ENCODE data around the gene WSCD2.
A peak's percentile ranks its signal among the peaks of the same experiment; 100 is the strongest.

The WSCD2 gene

DNA sequence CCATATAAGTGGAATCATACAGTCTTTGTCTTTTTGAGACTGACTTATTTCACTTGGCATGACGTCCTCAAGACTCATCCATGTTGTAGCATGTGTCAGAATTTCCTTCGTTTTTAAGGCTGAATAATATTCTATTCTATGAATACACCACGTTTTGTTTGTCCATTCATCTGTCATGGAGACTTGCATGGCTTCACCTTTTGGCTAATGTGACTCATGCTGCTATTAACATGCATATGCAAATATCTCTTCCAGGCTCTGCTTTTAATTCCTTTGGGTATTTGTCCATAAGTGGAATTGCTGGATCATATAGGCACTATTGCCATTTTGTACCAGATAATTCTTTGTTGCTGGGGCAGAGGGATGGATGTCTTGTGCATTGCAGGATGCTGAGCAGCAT, 19.6 kb upstream of the WSCD2 start:
- DNase-seq = no peak

DNA sequence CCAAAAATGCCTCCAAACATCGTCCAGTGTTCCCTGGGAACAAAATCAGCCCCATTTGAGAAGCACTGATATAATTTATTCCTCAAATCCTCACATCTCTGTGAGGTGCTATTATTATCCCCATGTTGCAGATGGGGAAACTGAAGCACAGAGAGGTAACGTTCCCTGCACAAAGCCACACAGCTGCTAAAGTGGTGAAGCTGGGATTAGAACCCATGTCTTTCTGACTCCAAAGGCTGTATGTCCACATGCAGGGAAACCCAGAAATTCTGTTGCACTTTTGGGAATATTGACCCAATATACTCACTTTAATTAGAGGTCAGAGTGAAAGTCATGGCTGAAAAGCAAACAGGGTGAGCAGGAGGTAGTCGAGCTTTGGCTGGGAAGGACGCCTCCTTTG, 19.1 kb upstream of the WSCD2 start:
- no peak for DNase-seq

DNA sequence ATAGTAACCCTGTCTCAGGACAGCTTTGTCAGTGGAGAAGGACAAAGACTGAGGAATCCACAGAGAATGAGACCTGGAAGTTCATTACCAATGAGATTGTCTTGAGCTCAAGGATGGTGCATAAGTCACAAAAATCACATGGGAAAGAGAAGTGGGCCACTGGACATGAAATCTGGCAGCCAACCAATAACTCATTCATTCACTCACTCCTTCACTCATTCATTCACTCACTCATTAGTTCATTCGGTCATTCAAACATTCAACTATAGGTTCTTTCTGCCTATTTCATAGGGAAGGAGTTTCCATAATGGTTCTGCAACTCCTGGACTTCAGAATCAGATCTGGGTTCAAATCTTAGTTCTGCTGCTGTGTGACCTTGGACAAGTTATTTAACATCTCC, 18.2 kb upstream of the WSCD2 start:
- DNase-seq = no peak

DNA sequence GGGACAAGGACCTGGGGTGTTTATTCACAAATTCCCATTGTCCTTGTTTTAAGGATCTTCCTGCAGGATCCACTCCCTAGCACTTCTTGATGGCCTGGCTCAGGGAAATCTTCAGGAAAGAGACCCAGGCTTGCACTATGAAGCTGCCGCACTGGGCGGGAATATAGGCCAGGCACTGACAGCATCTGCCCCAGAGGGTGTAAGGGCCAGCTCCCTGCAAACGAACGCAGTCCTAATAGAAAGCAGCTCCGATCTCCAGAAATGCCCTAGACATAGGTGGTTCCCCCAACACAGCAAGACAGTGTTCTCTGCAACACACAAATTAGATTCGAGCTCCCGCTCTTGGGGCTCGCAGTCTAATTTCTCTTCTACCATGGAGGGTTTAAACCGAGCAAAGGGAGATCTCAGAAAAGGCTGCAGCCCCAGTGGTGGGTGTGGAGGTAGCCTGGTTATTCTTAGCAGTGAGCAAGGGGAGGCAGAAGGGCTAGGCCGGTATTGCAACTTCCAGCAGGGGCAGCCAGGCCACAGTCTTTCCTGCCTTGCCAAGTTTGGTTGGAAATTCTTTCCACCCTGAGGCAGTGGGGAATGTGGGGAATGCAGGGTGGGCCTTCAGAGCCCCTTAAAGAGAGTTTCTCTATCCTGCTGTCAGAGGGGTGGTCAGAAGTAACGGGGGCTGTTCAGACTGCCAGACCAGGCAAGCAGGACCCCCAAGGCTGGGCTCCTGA, 16.1 kb upstream of the WSCD2 start:
- no peak for DNase-seq

DNA sequence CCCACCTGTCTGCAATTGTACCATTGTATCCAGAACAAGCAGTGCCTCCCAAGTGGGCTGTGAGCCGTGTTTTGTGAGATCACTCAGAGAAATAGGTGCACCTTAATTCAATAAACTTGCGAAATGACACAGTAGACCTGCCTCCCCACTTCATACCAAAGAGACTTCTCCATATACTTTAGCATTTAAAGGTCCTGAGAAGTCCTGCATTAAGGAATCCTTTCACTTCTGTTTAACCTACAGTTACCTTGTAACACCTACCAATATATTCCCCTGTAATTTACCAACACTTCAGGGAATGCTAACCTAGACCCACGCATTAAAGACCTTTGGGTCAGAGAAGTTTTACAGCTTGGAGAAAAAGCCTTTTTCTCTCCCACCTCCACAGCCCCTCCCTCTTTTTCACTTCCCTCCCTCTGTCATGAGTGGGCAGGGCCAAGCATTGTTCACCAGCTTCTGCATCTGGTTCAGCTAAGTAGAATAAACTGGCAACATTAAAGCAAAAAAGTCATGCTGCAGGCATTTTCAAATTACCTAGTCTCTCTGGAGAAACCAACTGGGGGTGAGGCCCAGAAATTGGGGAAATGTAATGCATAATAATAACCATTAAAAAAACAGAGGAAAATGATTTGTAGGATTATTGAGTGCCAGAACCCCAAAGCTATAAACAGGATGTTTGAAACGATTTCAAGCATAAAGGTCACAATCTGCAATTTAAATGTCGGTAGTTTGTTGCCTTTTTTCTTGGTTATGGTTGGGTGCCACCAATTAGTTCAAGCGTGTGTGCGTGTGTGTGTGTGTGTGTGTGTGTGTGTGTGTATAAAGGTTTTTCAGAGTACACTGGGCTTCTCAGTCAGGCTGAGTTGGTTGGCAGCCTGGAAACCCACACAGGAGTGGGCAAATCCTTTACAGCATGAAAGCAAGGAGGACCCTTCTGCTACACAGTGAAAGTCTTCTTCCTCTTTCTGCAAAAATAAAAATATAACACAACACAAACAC, 13.7 kb upstream of the WSCD2 start:
- peak; percentile 38 for DNase-seq

DNA sequence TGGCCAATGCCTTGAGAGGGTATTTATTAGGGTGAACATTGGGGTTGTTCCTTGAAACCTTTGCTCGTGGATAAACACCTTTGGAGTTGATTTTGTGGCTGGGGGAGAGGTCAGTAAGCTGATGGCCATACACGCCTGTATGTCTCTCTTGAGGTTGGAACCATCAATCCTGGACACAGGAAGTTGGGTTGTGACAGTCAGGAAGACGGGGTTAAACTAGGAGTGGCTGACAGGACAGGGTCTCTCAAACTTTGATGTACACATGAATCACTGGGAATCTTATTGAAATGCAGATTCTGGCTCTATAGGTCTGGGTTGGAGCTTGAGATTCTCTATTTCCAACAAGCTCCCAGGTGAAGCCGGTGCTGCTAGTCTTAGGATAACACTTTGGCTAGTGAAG, 12.8 kb upstream of the WSCD2 start:
- no peak for DNase-seq

DNA sequence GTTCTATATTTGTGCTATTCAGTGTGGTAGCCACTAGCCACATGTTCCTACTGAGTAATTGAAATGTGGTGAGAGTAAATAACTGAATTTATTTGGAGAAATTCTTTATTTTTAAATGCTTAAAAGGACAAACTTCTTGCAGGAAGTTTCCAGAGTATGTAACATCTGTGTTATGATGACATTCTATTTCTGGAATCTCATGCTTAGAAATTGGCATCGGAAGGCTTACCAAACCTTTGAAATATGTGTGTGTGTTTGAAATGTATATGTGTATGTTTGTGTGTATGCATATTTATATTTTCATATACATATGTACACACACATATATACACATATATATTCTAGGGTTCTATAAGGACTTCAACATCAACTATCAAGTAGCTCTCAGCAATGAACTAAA, 12.4 kb upstream of the WSCD2 start:
- DNase-seq = no peak

DNA sequence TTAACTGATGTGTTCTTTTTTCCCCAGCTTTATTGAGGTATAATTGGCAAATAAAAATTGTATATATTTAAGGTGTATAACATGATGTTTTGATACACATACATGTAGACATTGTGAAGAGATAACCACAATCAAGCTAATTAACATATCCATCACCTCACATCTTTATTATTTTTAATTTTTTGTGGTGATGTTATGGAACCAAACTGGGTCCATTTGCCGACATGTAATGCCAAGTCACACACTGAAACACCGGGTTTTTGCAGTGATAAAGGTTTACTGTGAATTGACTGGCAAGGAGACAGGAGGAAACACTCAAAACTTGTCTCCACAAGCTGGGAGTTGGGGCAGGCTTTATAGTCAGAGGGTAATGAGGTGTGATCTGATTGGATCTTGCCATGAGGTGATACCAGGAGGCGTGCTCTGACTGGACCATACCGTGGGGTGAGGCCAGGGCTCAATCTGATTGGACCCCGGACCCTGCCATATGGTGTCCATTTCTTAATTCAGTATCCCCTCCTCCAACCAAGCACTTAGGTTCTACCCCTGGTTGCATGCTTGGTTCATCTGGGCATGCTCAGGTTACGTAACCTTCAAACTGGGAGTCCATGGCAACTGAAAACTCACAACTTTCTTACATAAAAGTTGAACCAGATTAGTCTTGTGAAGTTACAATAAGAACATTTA, 11.8 kb upstream of the WSCD2 start:
- DNase-seq = peak; percentile 80

DNA sequence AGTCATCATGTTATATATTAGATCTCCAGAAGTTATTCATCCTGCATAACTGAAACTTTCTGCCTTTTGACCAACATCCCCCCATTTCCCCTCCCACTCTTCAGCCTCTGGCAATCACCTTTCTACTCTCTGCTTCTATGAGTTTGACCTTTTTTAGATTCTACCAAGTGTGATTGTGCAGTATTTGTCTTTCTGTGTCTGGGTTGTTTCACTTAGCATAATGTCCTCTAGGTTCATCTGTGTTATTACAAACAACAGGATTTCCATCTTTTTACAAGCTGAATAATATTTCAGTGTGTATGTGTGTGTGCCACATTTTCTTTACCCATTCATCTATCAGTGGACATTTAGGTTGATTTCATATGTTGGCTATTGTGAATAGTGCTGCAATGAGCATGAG, 11.2 kb upstream of the WSCD2 start:
- no peak for DNase-seq

DNA sequence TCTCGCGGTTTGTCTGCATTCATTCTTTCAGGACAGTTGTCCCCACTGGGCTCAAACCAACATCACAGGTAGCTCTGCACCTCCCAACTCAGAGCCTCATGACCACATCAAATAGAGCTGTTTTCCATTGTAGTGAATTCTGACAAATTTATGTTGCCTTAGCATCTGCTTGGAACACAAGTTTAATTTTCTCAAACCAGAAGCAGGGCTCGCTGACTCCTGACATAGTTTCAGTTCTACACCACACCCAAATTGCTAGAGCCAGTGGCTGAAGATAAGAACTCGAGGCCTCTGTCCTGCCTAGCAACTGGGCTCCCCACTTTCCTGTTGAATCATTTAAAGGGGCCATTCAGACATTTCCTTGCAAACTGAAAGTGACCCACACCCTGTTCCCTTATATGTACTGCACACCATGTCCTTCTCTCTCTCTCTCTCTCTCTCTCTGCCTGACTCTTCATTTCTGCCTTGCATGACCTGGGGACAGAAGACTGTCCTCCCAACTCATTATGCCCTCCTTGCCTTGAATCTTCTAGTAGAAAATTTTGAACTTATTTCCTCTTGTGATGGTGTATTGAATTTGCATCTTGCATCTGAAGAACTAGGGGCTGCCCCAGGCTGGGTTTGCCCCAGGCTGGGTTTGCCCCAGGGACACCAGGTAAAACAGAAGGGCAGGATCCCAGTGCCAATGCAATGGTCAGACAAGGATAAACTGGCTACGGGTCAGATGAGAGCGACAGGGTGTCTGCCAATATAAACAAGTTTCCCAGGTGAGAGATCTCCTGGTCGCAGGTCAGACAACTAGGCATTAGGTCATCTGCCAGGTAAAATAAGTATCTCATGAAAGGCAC, 9.7 kb upstream of the WSCD2 start:
- DNase-seq = peak; percentile 96

DNA sequence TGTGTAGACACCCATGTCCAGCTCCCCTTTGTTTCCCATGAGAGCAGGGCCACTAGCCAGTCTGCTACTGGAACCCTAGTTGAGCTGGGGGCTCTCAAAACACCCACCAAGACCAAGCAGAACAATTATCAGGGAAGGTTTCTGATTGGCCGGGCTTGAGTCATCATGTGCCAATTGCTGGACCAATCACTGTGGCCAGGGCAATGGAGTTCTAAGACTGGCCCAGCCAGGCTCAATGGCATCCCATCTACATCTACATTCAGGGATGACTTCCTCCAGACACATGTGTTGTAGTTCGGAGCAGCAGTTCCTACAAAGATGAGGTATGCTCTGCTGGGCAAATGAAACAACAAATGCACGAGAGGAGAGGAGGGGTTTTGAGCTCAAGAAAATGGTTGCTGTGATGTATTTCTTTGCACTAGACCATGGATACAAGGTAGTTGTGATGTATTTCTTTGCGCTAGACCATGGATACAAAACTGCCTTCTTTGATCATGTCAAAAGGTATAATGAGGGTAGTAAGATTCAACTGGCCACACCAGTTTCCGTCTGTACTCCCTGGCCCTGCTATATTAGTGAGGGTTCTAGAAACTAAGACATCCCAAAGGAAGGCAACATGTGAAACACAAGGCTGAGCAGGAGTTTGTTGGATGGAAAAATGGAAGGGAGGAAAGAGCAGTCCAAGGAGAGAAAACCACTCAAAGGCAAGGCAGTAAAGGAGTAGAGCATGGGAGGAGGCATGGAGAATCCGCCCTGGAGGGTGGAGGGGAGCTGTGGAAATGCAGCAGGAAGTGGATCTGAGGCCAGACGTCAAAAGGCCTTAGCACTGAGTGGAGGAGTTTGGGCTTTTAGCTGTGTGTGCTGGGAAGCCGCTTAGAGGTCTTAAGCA, 8.9 kb upstream of the WSCD2 start:
- DNase-seq = no peak

DNA sequence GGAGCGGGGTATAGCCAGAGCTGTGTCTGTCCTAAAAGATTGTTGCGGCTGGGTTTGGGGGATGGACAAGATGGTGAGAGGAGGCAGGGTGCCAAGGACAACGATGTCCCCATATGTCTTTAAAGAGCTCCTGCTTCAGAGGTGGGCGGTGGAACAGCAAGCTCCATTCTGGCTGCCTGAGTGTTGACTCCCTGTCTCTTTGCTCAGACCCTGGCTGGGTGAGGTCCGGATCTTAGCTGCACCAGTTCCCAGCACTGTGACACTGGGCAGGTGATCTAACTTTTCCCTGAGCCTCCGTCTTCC, 8.3 kb upstream of the WSCD2 start:
- no peak for DNase-seq

DNA sequence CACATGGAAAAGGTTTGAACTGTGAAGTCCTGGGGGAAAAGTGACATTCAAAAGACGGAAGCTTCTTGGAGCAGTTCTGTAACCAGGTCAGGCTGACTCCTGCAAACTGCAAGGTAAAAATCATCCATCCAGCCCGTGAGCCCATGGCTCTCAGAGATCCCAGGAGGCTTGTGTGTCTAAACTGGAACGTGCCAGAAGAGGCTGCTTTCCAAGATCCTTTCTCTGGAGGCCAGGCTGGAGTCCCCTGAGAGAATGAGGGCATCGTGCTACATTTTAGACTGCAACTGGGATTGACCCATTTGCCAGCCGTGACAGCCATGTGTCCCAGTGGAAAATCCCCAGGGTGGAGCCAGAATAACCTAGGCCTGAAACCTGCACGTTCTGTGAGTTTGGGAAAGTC, 7.8 kb upstream of the WSCD2 start:
- DNase-seq = no peak

DNA sequence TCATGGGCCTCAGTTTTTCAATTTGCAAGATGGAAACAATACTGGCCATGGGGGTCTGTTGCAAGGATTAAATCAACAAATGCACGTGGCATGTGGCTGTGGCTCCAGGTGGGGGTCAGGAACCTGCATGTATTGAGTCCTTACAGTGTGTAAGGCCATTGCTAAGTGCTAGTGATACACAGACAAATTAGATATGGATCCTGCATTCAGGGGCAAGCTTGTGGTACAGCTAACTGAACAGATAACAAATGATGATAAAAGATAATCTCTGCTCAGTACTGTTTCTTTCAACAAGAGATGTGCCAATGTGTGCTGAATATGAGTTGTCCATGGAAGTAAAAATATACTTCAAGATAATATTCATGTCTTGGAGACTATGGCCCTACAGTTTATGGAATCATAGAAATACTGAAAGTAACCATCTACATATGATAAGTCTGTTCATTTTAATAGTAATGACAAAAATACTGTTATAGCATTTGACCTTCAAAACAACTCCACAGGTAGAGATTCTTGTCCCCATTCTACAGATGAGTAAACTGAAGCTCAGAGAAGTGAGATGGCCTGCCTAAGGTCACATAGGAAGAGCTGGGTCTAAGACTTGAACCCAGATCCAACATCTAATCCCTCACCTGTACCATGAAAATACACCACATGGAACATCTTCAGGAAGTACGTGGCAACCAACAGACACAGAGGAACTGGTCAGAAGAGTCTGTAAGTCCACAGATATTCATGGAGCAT, 7.2 kb upstream of the WSCD2 start:
- peak; percentile 55 for DNase-seq

DNA sequence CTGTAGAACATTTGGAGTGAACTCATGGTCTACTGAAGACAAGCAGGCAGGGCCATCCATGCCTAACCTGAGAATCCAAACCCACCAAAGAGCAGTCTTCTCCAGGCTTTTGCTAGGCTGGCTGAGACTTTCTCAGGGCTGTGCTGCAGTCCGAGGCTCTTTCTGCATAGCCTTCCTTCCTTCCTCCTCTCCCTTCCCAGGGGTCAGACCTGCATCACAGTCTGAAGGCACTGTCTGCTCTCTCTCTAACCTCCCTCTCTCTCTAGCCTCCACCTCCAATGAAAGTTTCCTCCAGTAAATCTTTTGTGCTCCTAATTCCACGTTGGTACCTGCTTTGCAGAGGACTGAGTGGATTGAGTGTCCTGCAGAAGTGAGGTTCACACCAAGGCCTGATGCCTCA, 6.4 kb upstream of the WSCD2 start:
- no peak for DNase-seq

DNA sequence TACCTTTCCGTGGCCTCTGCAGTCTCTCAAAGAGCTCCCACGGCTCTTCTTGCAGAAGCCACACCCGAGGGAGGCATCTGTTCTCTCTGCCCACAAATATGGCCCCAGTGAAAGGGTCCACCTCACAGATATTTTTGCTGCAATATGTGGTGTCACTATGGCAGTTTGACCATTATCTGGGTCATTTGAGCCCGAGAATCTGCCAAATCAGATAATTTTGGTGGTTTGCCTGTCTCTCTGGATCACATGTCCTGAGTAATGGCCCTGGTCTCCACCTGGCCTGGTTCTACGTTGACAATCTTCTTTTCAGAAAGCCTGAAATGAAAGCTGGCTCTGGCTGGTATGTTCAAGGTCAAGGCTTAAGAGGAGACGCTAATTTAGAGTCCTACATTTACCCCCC, 5.7 kb upstream of the WSCD2 start:
- DNase-seq = peak; percentile 79

DNA sequence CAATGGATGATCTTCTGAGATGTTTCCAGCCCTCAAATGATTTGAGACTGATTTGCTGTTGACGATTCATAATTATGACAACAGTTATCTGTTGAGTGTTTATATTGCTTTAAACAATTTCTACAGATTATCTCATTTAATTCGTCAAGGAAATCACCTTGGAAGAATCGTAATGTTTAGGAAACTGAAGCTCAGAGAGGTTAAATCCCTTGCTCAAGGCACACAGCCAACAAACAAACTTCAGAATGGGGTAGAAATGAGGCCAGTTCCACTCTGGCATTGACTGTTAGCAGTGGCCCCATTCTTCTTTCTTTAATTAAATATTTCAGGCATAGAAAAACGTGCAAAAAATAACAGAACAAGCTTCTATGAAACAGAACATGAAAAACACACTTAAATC, 4.0 kb upstream of the WSCD2 start:
- no peak for DNase-seq

DNA sequence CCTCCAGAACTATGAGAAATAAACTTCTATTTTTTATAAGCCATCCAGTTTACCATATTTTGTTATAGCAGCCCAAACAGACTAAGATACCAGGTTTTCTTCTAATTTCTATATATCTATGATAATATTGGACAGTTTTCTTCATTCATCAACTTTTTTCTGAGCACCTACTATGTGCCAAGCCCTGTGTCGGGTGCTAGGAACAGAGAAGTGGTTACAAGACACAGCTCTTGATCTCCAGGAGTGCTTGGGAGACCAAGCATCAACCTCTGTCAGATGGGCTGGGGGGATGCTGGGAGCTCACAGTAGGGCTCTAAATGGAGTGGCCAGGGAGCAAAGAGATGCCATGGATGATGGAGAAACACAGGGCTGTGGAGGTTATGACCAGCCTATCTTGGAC, 2.9 kb upstream of the WSCD2 start:
- DNase-seq = no peak

DNA sequence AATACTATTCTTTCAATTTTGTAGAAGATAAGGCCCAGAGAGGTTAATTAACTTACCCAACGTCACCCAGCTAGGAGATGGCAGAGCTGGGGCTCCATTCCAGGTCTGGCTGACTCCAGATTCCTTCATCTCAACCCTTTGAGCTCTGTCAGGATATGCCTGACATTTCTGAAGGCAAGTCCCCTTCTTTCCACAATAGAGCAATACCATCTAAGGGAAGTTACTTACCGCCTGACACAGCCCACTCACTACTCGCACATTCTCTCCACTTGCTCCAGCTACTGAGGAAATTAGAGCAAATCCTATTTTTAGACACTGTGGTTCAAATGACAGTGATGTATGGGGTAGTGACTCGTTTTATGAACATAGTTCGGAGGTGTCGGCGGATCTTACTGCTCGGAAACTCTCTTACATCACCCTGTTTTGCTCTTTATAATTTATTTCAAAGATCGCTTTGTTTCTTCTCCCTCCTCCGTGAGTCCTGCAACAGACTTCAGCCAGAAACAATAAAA, 2.0 kb upstream of the WSCD2 start:
- DNase-seq = no peak

DNA sequence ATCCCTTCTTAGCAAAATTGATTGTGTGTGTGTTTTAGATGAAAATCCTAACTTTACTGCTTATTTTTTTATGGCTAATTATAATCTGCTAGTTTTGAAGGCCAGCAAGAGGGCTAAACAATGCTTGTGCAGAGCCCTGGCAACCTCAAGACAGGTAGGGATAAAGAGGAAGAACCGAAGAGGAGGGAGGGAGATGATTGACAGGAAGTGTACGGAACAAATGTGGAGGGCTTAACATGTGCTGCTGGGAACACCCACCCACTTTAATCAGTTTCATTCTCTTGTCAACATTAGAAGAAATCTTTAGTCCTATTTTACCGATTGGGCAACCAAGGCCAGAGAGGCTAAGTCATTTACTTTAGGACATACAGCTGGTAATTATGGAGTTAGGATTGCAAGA, 1.4 kb upstream of the WSCD2 start:
- DNase-seq = no peak
